ENCODE data around the gene TIMP1.
A peak's percentile ranks its signal among the peaks of the same experiment; 100 is the strongest.

TIMP1 gene

DNA sequence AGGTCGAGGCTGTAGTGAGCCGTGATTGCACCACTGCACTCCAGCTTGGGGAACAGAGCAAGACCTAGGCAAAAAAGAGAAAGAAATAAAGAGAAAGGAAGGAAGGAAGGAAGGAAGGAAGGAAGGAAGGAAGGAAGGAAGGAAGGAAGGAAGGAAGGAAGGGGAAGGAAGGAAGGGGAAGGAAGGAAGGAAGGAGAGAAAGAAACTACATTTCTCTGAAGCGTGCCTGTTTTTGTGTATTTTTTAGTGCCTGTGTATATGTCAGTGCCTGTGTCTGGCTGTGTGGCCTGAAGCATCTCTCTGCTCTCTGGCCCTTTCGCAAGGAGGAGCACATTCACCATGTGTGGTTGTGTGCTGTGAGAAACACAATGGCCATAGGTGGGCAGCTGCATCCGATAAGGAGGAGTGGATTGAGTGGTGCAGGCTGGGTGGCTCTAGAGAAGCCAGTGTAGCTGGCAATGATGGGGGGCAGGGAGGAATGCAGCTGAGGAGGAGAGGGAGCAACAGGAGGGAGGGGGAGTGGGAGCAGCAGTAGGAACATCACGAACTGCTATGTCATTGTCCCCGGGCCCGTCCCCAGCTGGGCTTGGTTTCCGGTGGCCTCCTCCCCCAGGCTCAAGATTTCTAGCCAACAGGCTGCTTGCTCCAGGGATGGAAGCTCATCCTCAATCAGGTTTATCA, 26.0 kb downstream of the TIMP1 start:
- no peak for DNase-seq

DNA sequence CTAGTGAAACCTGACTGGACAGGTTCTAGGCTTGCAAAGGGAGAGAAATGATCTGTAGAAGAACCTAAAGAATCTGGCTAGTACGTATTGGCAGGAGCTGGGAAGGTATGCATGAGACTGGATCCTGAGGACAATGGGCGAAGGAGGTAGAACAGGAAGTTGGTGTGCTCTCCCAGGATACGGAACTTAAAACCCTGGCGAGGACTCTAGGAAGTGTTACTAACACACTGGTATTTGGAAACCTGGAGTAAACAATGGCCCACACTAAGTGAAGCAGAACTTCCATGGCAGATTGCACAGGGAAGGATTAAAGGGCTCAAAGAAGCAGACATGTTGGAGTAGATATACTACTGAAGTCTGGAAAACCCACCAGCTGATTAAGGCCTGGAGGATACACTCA, 28.3 kb downstream of the TIMP1 start:
- DNase-seq = no peak

DNA sequence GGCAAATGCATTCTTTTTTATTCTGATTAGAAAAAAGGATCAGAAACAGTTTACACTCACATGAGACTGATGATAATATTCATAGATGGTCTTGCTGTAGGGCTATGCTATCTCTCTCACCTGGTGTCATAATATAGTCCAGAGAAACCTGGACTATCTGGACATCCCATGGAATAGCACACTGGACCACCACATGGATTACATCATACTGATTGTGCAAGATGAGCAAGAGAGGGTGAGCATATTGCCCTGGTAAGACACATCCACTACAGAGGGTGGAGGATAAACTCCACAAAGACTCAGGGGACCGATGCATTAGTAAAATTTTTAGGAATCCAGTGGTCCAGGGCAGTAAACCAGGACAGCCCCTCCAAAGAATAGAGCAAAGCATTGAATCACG, 29.3 kb downstream of the TIMP1 start:
- no peak for DNase-seq

DNA sequence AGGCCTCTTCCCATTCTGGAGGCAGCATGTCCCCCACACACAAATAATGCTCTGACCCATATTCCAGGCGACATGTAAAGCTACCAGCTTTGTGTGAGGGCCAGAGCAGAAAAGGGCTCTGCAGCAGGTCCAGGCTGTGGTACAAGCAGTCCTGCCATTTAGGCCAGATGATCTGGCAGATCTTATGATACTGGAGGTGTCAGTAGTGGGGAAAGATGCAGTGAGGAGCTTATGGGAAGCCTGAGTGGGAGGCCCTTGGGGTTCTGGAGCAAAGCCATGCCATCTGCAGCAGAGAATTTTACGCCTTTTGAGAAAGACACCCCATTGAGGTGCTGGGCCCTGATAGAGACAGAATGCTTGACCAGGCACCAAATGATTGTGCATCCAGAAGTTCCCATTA, 29.7 kb downstream of the TIMP1 start:
- DNase-seq = no peak

DNA sequence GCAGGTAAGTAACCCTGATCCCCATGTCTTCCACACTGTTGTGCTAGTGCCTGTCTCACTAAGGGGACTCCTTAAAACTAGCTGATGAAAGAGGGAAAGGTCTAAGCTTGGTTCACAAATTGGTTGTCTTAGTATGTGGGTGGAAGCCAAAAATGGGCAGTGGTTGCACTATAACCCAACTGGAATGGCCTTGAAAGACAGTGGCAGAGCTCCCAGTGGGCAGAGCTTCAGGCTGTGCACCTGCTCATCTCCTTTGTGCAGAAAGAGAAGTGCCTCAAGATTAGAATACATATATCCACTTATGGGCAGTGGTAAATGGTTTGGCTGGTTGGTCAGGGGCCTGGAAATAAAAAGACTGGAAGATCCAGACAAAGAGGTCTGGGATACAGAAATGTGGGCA, 30.2 kb downstream of the TIMP1 start:
- DNase-seq = no peak

DNA sequence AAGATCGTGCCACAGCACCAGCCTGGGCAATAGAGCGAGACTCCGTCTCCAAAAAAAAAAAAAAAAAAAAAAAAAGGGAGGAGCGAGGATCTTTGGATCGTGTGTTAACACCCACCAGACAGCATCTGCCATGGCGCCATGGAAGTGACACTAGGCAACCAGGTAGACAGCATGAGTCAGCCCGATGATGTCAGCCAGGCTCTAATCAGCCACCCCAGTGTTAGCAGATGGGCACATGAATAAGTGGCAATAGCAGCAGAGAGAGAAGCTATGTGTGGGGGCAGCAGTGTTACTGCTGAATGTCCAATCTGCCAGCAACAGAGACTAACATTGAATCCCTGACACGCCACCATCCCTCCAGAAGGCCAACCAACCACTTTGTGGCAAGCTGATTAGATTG, 30.8 kb downstream of the TIMP1 start:
- DNase-seq = no peak

DNA sequence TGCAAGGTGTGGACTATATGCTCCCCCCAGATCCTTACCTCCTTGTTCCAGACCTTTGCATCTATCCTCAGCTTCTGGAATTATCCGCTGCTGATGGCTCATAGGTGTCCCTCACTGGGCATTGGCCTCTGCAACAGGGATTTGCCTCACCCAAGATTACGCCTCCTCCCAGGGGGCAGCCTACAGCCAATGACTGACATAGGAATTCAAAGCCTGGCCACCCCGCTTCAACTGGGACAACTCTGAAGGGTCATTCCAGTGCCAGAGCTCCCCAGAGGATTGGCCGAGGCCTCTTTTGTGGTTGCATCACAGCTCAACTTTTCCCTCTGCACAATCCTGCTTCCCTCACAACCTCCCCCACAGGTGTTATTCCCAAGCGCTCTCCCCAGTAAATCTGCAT, 32.4 kb downstream of the TIMP1 start:
- DNase-seq = no peak

DNA sequence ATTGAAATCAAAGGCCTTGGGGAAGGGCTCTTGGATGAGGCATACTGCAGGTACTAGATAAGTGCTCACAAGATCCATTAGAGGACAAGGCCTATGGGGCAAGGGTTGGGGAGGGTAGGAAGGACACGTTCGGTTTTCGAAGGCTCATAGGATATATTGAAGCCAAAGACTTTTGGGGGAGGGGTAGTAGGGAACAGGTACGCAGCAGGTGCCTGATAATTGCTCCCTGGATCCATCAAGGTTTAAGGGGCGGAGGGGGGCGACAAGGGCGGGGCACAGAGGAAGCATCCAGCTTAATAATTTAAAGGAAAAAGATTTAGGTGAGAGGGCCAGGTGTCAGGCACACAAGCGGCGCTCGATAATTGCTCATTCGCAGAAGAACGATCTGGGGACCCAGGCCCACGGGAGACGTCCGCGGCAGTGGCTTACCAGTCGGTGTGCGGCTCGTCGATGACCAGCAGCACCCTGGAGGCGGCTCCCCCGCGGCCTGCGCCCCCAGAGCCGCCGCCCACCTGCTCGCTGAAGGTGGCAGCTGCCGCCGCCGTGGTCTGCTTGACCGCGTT, 36.8 kb downstream of the TIMP1 start:
- DNase-seq = no peak

DNA sequence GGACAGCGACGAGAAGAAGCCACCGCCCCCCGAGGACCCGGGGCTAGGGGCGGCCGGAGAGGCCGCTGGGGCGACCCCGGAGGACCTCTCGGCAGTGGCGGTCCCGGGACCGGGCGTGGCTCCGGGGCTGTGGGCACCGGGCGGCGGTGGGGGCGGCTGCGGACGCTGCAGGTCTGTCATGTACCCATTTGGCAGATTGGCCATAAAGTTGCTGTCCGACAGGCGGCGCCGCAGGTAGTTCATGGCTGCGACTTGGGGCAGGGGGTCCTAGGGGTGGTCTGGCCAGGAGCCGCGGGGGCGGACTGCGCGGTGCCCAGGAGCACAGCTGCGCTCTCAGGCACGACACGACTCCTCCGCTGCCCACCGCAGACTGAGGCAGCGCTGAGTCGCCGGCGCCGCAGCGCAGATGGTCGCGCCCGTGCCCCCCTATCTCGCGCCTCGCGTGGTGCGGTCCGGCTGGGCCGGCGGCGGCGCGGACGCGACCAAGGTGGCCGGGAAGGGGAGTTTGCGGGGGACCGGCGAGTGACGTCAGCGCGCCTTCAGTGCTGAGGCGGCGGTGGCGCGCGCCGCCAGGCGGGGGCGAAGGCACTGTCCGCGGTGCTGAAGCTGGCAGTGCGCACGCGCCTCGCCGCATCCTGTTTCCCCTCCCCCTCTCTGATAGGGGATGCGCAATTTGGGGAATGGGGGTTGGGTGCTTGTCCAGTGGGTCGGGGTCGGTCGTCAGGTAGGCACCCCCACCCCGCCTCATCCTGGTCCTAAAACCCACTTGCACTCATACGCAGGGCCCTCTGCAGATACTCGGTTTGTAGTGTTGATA, 37.5 kb downstream of the TIMP1 start, which contains the start of gene SYN1:
TSS of gene SYN1 (minus strand) at position 372 of the 817 bp plus-strand sequence. CDS start at position 243, 129 bp downstream.
- DNase-seq = peak; percentile 66

DNA sequence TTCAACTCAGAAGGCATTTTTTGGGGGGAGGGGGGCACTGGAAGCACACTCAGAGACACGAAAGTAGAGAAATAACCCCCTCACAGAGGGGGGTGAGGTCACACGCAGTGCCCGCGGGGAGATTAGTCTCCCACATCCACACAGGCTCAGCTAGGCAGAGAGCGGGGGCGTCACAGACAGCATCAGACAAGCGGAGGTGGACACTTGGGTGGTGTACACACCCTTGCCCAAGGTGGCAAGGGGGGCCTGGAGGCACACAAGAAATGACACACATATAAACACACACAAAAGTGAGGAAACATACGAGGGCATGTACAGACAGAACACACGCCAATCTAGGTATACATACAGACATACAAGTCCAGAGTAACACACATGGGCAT, 38.1 kb downstream of the TIMP1 start:
- DNase-seq = no peak

DNA sequence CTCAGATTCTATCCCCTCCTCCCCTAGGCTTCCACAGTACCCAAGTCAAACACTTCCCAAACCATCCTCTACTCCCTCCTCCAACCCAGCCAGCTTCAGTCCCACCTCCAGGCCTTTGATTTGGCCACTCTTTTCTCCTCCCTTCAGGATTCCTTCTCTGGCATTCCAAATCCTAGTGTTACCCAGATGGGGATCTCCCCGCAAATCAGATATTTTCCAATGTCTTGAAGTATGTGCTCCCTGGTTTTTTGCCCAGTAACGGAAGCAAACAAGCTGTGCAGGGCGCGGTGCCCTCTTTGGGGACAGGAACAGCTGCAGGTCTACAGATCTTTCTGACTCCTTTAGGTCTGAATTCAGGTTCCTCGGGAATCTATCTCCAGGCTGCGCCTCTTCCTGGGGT, 39.6 kb downstream of the TIMP1 start:
- no peak for DNase-seq

DNA sequence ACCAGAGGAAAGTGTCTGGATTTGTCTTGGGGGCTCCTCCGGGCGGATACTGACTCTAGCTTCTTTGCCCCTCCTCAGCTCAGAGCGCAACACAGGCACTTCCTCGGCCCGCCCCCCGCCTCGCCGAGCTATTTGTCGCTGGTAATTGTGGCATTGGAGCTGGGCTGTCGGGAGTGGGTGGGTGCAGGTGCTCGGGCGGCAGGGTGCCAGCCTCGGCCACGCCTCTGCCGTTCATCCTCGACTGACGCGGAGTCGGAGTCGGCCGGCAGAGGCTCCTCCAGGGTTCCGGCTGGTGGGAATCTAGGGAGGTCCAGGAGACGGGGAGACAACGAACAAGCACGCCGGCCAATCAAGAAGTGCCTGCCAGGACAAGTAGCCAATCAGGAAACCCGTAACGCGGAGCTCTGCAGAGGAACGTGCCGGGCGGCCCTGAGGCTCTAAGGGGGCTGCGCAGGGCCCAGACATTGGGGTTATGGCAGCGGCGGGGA, 41.3 kb downstream of the TIMP1 start:
- DNase-seq = peak; percentile 70

DNA sequence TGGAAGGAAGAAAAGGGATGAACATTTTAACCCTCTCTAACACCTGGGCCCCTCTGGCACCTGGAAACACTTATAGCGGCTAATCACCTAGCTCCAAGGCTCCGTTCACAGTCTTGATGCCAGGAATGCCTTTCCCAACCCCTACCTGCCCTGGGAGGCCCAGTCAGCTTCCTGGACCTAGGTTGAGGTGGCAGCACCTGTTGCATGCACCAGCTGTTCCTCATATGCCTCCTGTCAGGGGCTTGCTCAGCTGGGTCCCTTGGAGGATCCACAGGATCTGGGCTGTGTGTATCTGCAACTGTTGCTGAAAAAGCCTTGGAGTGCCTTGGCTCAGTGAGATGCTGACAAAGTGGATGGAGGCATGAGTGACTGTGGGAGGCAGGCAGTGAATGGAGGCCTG, 43.1 kb downstream of the TIMP1 start:
- no peak for DNase-seq

DNA sequence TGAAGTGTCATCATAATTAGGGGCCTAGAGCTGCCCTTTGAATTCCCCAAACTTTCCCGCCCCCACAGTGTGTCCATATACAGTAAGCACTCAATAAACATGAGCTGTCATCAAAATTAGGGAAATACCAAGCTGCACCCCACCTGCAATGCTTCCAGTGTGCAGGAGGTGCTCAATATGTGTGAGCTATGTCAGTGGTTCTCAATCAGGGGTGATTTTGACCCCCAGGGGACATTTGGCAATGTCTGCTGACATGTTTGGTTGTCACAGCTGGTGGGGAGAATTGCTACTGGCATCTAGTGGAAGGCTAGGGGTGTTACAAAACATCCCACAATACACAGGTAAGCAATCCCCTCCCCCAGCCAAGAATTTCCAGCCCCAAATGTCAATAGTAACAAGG, 46.7 kb downstream of the TIMP1 start:
- no peak for DNase-seq

DNA sequence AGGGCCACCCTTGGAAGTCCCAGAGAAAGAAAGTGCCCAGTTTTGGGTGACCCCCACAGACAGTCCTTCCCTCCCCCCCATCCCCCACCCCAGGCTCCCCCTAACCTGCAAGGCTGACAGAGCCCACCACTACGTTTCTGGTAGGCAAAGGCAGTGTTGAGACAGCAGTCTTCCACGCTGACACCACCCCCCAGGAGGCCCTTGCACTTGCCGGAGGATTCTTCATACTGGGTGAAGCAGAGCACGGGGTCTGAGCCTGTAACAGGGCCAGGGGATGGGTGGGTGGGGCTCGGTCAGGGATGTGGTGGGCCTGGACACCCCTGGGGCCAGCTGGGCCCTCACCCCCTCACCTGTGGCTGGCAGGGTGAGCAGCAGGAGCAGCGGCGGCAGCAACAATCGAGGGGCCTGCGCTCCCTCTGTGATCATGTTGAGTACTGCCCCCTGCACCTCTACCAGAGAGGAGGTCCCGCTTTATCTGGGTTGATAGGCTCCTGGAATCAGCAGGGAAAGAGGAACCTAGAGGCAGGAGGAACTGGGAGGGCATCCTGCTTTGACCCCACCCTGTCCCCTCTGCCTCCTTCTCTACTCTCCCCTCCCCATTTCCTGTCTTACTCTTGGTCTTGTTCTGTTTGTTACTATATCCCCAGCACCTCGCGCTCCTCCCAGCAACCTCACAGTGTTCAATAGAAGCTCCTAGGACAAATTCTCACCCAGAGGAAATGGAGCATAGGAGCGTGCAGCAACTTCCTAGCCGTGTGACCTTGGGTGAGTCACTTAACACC, 47.4 kb downstream of the TIMP1 start, which contains the start of gene CFP:
TSS of gene CFP (minus strand) at position 512 of the 782 bp plus-strand sequence. CDS start at position 426, 86 bp downstream.
- no peak for DNase-seq

DNA sequence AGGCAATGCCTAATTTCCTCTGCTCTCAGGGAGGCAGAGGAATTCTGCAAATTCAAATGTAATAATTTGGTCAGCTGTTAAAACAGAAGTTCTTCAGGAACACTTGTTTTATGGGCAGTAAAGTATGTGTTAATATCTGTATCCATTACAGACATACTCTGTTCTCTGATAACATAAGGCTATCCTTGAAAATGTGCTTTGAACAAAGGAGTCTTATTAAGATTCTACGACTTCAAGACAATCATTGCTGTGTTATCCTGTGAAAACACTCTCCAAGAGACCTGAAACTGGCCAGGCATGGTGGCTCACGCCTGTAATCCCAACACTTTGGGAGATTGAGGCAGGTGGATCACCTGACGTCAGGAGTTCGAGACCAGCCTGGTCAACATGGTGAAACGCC, 49.4 kb downstream of the TIMP1 start:
- DNase-seq = no peak

DNA sequence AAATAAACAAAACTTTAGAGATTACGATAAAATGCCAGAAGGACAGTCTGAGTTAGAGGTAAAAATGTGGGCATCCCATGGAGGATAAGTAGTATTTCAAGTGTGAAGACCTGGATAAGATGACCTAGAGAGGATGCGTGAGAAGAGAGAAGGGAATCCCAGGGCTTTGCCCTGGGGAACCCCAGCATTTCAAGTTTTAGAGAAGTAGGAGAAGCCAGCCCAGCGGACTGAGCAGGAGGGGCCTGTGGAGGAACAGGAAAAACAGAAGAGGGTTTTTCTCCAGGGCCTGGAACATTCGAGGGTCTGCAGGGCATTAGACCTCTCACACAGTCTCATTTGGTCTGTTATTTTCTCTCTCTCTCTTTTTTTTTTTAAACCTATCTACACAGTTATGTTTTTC, 50.4 kb downstream of the TIMP1 start:
- DNase-seq = no peak

DNA sequence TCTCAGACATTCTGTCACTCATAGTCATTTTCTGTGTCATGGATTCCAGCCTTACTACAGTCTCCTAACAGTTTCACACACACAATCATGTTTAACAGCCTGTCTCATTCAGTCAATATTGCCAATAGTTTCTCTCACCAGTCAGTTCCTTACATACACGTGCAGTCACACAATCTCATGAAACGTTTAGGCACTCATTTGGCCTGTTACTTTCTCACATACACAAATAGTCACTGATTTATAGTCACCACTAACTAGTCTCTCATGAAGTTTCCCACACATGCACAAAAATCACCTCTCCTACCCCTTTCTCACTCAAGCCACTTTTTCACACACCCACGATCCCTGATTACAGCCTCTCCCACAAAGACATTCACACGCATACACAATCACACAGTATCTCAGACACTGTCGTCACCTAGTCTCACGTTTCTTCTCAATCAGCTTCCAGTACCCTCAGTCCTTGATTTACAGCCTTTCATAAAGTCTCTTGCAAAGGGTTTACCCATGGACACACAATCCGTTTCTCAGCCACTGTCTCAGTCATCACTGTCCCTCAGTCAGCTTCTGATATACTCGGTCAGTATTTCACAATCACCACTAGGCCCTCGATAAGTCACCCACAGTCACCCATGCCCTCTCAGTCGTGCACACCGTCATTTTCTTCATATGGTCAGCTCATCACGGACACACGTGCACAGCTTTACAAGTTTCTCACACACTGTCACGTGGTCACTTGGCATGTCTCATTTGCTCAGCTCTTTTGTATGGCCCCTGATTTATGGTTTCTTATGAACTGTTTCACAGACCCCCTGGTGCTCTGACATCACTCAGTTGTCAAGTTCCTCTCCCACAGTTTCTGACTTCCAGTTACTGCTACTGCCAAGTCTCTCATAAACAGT, 51.7 kb downstream of the TIMP1 start:
- DNase-seq = no peak

DNA sequence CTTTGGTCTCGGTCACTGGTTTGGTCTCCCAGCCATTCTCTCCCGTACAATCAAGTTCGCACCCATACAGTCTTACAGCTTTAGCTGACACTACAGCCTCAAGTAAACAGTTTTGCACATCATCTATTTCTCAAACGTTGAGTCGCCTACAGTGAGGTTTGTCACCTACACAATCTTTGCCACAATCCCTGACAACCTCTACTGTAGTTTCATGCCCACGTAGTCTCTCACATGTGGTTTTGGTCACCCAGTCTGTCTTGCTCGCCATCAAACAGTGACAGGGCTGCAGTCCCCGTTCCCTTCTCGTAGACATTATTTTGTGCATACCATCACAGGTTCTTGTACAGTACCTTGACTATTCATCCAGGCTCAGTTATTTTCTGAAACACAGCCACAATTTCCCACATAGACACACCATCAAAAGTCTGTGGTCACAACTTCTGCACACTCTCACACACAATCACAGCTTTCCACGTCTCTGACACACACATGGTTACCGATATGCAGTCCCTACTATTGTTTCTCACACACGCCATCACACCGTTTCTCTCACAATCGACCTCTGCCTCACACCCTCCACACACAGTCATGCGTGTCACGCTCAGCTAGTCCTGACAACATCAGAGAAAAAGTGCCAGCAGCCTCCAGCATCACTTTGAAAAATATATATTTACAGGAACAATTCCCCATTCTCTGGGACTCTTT, 52.8 kb downstream of the TIMP1 start:
- DNase-seq = no peak
